Measurements from ENCODE around the gene CCDC61. TPM values are rescaled to one million over a fixed set of nuclear protein-coding genes. Genes with fewer than 3 reads are reported as not detected.

The CCDC61 gene
- total RNA-seq, 8 experiments from 2014 or later: 3.2 to 15.7 (median 5.5) TPM

DNA sequence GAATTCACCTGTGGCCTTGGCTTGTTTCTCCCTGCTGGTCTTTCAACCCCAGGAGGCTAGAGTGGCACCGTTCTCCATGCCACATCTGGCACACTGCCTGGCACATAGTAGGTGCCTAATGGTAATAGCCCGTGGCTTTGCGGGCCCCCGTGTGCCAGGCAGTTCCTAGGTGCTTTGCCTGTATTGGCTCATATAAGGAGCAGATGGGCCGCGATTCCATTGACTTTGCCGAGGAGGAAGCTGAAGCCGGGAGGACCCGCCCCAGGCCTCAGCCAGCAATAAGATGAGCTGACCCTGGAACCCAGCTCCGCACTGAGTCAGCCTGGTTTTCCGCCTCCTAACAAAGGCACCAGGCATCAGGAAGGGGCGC, 26.8 kb downstream of the CCDC61 start:
- H3K27ac ChIP-seq: no peak overlapping the region
- 7 to 100% (median 92%) methylated on average over 1 to 6 of the region's 12 CpGs; no CpG with 5 or more reads in 5 of the 10 experiments for WGBS, 10 experiments

DNA sequence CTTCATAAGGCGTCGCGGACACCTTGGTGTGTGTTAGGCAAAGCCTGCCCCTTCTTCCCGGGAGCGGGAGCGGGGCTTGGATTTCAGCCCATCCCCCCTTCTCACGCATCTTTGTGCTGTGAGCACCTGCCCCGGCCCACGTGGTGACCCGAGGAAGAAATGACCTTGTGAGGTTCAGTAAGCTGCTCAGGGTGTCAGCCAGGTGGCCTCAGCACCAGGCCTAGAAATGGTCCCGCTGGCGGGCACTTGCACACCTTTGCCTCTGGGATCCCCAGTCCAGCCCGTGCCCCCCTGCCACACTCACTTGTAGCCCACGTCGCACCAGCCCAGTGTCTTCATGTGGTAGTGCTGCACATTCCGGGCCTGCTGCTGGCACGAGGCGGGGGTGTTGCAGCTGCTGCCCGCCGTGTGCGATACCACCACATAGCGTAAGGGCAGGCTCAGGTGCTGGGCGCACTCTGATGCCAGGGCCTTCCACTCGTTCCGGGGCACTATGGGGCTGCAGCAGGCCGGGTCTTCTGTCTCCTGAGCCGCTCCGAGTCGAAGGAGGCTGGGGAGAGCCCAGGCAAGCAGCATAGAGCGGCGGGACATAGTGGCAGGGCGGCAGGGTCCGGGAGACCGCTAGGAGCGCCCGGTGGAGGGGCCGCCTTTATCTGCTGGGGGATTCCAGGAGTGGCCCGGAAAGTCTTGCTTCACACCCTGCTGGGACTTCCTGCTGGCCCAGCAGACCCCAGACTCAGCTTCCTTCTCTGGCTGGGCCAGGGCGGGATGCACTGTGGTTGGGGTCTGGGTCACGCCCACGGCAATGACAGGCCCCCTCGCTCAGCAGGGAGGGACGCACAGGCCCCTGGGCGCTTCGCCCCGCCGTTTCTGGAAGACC, 27.4 kb downstream of the CCDC61 start, which contains the start of gene PGLYRP1:
TSS of gene PGLYRP1 (minus strand) at position 623 of the 880 bp plus-strand sequence. CDS start at position 591, 32 bp downstream.
- no peak within 1 kb of the TSS for H3K27ac ChIP-seq
- H3K4me1 ChIP-seq (replicated peaks in 1 of 2): peaks cover 9% of the 10 kb centered on the region in 2 donors
- 18 to 89% (median 75%) methylated on average over 3 to 18 of the region's 47 CpGs; no CpG with 5 or more reads in 4 of the 10 experiments for WGBS, 10 experiments
- peak in 3 of 8 experiments; percentile 10 to 13 (median 12) for ATAC-seq (replicated peaks in 6 of 8)
- in situ Hi-C loops (cut with MboI; ENCODE audit: low pct_unique_long_range_greater_than_20kb in 2 of 9, low sequenced_read_pairs in 9 of 9, unreplicated experiment in 9 of 9): loop anchor here in 3 of 9 experiments (10.0 kb wide), 2 partner anchors 52 to 242 kb away; no protein-coding TSS in a partner anchor
- H3K4me3 ChIP-seq: no peak within 1 kb of the TSS

More for the DNA sequence above, 26.8 kb downstream of the CCDC61 start:
- peak in 4 of 8 experiments; percentile 8 to 36 (median 24) for ATAC-seq (replicated peaks in 6 of 8)
- in situ Hi-C loops (cut with MboI; ENCODE audit: low pct_unique_long_range_greater_than_20kb in 2 of 9, low sequenced_read_pairs in 9 of 9, unreplicated experiment in 9 of 9): loop anchor here in 3 of 9 experiments (10.0 kb wide), 2 partner anchors 53 to 243 kb away; no protein-coding TSS in a partner anchor
- H3K4me3 ChIP-seq: no peak overlapping the region
- peaks cover 9% of the 10 kb centered on the region in 2 donors for H3K4me1 ChIP-seq (replicated peaks in 1 of 2)

DNA sequence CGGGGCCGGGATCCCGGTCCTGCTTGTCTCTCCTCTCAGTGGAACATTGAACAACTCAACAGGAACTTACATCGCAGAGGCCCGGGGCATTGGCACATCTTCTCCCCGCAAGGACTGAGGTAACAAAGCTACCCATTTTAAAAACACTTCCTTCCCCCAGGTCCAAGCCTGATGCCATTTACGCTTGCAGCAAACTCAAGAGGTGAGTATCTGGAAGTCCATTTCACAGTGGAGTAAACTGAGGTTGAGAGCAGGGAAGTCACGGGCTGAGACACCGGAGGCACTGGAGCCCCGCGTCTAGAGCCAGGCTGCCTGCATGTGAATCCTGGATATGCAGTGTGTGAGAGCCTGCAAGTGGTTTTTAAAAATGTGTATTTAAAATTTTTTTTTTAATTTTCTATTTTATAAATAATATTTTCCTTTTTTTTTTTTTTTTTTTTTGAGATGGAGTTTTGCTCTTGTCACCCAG, 28.1 kb downstream of the CCDC61 start:
- Histone ChIP-seq H3K27ac (no peak overlapping the region), H3K4me1 (replicated peaks in 1 of 2) (peaks cover 9% of the 10 kb centered on the region in 2 donors), H3K4me3 (no peak overlapping the region)
- ATAC-seq (replicated peaks in 6 of 8): no peak
- WGBS, 10 experiments: 54 to 100% (median 98%) methylated on average over 1 to 6 of the region's 11 CpGs; no CpG with 5 or more reads in 5 of the 10 experiments
- in situ Hi-C loops (cut with MboI; ENCODE audit: low pct_unique_long_range_greater_than_20kb in 2 of 9, low sequenced_read_pairs in 9 of 9, unreplicated experiment in 9 of 9): loop anchor here in 3 of 9 experiments (10.0 kb wide), 2 partner anchors 51 to 241 kb away; no protein-coding TSS in a partner anchor

DNA sequence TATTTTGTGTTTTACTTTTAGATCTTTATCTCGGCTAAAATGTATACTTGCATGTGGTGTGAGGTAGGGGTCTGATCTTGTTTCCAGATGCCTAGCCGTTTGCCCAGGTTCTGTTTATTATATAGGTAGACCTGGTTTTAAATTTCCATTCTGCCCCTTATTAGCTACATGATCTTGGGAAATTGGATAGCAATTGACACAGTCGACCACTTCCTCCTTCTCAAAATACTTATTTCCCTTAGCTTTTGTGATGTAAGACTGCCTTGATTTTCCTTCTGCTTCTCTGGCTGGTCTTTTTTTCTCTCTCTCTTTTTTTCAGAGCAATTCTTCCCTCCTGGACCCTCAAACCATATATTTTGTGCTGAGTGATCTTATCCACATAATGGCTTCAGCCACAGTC, 30.6 kb downstream of the CCDC61 start:
- H3K4me1 ChIP-seq (replicated peaks in 1 of 2): peaks cover 12 to 16% of the 10 kb centered on the region in 2 donors
- no peak overlapping the region for H3K4me3 ChIP-seq
- WGBS, 10 experiments: 26 to 100% (median 73%) methylated on average over 1 to 3 of the region's 3 CpGs
- ATAC-seq (replicated peaks in 6 of 8): no peak
- no peak overlapping the region for H3K27ac ChIP-seq
- in situ Hi-C loops (cut with MboI; ENCODE audit: low pct_unique_long_range_greater_than_20kb in 2 of 9, low sequenced_read_pairs in 9 of 9, unreplicated experiment in 9 of 9): loop anchor here in 3 of 9 experiments (5.0 to 10.0 kb wide), 3 partner anchors 49 to 241 kb away; no protein-coding TSS in a partner anchor

DNA sequence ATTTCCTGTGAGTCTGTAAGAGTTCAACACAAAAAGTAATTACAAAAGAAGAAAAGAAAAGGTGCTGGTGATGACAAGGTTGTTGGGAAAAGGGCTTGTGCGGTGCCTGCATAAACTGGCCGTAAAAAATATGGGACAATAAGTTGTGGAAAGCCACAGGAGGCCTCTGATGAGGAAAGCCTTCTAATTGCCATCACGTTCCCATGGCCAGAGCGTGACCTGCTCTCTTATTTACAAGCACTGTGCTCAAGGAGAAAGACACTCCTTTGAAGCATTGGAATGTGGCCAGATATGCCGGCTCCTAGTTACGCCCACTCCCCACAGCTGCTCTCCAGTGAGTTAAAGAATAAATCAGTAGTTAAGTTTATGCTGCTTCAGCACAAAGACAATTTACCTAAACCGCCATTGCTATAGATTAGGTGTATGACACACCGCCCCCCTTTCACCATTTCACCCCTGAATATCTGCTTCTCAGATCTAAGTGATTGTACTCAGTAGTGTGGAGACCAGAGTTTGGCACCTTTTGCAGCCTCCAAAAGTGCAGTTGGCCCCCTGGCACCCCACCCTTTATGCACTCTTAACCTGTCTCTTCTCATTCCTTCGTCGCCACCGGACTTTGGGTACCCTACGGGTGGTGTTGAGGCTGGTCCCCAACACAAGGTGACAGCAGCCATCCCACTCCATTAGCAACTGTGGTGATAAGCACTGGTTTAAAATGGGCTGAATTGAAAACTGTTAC, 35.7 kb downstream of the CCDC61 start:
- ATAC-seq (replicated peaks in 6 of 8): peak in 7 of 8 experiments; percentile 5 to 70 (median 40)
- H3K4me3 ChIP-seq: no peak overlapping the region
- in situ Hi-C loops (cut with MboI; ENCODE audit: low pct_unique_long_range_greater_than_20kb in 2 of 9, low sequenced_read_pairs in 9 of 9, unreplicated experiment in 9 of 9): no loop called here
- no peak overlapping the region for H3K27ac ChIP-seq
- WGBS, 10 experiments: 20 to 80% (median 45%) methylated on average over 1 to 12 of the region's 12 CpGs; no CpG with 5 or more reads in 1 of the 10 experiments
- peaks cover 6 to 13% of the 10 kb centered on the region in 2 donors for H3K4me1 ChIP-seq (replicated peaks in 1 of 2)

DNA sequence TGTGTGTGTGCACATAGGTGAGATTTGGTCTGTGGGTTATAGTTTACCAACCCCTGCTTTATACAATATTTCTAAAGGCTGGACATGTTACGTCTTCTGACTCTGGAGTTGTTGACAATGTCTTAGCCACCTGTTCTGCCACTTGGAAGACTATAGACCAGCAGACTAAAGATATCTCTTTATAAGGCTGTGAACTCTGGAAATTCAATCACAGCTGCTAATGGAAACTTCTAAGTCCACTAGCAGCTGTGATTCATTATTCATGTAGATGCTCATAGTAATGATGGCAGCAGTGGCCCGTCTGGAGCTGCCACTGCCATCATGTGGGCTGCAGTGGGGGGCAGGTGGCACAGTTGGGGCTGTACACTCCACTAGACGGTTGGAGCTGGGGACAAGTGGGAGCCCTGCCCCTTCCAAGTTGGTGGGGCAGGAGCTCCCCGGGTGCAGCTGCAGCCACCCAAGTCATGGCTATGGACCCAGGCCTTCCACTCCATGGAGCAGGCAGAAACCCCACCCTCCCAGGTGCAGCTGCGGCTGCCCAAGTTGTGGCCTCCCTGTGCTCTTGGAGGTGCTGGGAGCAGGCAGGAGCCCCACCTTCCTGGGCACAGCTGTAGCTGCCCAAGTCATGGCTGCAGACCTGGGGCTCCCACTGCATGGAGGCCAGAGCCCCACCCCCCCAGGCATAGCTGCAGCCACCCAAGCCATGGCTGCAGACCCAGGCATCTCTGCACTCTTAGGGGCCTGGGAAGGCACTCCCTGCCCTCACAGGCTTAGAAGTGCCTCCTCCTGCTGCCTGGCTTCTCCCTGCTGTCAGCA, 36.7 kb downstream of the CCDC61 start:
- in situ Hi-C loops (cut with MboI; ENCODE audit: low pct_unique_long_range_greater_than_20kb in 2 of 9, low sequenced_read_pairs in 9 of 9, unreplicated experiment in 9 of 9): no loop called here
- WGBS, 10 experiments: 0 to 100% (median 86%) methylated on average over 1 to 3 of the region's 5 CpGs; no CpG with 5 or more reads in 5 of the 10 experiments
- ATAC-seq (replicated peaks in 6 of 8): no peak
- no peak overlapping the region for H3K4me3 ChIP-seq
- H3K4me1 ChIP-seq (replicated peaks in 1 of 2): peaks cover 6 to 13% of the 10 kb centered on the region in 2 donors
- no peak overlapping the region for H3K27ac ChIP-seq

DNA sequence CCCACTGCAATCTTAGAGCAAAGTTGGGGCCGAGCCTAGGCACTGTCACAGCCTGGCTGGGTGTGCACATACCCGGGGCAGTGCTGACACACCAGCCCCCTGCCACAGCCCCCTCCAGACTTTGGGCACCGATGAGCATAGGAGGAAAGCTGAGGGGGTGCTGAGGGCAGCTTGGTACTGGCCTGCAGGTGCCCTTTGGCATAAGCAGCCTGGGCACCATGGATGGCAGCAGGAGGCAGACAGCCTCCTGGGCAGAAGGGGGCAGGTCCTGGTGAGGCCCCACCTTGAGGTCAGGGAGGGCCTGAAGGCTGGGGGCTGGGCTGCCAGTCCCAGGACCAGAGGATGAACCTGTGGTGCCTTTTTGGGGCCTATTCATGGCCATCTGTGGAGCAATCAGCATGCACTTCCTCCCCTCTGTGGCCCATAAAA, 37.3 kb downstream of the CCDC61 start:
- WGBS, 10 experiments: 0 to 100% methylated on average over 1 of the region's 3 CpGs; no CpG with 5 or more reads in 8 of the 10 experiments
- ATAC-seq (replicated peaks in 6 of 8): no peak
- in situ Hi-C loops (cut with MboI; ENCODE audit: low pct_unique_long_range_greater_than_20kb in 2 of 9, low sequenced_read_pairs in 9 of 9, unreplicated experiment in 9 of 9): no loop called here
- Histone ChIP-seq H3K27ac (no peak overlapping the region), H3K4me3 (no peak overlapping the region), H3K4me1 (replicated peaks in 1 of 2) (peaks cover 6 to 13% of the 10 kb centered on the region in 2 donors)

DNA sequence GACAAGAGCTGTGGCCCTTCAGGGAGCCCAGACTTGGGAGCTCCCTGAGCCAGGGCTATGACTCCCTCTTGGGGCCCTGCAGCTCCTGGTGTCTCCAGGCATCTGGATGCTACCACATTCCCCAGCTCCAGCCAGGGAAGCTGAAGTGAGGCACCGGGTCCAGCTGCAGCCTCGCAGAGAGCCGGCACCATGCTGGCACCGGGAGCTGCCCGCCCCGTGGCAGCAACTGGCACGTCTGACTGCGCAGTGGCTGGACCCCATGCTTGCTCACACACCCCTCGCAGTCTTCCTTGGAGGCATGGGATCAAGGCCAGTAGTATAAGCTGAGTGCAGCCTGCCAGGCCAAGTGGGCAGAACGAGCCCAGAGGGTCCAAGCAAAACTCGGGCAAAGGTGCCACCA, 38.1 kb downstream of the CCDC61 start:
- Histone ChIP-seq H3K4me1 (replicated peaks in 1 of 2) (peaks cover 6 to 13% of the 10 kb centered on the region in 2 donors), H3K27ac (no peak overlapping the region), H3K4me3 (no peak overlapping the region)
- ATAC-seq (replicated peaks in 6 of 8): no peak
- 67 to 100% (median 83%) methylated on average over 1 to 6 of the region's 11 CpGs; no CpG with 5 or more reads in 4 of the 10 experiments for WGBS, 10 experiments
- in situ Hi-C loops (cut with MboI; ENCODE audit: low pct_unique_long_range_greater_than_20kb in 2 of 9, low sequenced_read_pairs in 9 of 9, unreplicated experiment in 9 of 9): no loop called here

DNA sequence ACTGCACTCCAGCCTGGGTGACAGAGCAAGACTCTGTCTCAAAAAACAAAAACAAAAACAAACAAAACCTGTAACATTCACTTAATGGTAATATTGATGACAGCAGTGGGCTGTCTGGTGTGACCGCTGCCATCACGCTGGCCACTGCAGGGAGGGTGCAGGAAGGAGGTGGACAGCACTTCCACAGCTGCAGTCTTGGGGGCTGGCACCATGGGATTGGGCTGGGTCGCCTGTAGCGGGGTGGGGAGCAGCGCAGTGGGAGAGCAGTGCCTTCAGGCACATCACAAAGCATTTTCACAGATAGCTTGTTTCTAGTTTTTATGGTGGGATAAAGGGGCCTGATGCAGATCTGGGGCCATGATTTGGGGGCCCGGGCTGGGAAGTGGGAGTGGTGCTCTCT, 40.3 kb downstream of the CCDC61 start:
- WGBS, 10 experiments: 81 to 93% (median 89%) methylated on average over 2 to 5 of the region's 6 CpGs; no CpG with 5 or more reads in 6 of the 10 experiments
- no peak for ATAC-seq (replicated peaks in 6 of 8)
- in situ Hi-C loops (cut with MboI; ENCODE audit: low pct_unique_long_range_greater_than_20kb in 2 of 9, low sequenced_read_pairs in 9 of 9, unreplicated experiment in 9 of 9): no loop called here
- Histone ChIP-seq H3K4me3 (no peak overlapping the region), H3K27ac (no peak overlapping the region), H3K4me1 (replicated peaks in 1 of 2) (peaks cover 6 to 9% of the 10 kb centered on the region in 2 donors)

DNA sequence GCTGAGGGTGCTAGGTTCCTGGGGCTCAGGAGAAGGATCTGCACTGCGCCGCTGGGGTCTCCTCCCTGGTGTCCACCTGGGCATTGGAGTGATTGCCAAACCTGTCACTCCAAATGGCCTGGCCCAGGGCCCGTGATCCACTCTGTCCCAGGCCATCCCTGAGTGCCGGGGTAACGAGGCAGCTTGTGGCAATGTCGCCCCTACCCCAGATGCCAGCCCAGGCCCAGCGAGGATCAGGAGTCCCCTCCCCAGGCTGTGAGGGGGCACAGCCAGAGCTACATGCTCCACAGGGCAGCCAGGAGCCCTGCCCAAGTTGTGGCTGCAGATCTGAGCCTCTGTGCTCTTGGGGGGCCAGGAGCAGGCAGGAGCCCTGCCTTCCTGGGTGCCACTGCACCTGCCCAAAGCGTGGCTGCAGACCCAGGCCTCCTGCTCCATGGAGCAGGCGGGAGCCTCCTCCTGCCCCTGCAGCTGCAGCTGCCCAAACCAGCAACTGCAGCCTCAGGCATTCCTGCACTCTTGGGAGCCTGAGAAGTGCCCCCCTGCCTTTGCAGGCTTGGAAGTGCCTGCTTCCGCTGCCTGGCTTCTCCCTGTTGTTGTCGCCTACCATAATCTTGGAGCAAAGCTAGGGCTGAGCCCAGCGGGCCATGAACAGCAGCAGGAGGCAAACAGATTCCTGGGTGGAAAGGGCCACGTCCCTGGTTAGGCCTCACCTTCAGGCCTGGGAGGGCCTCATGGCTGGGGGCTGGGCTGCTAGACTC, 40.9 kb downstream of the CCDC61 start:
- WGBS, 10 experiments: 0 to 94% (median 77%) methylated on average over 1 to 8 of the region's 13 CpGs; no CpG with 5 or more reads in 4 of the 10 experiments
- Histone ChIP-seq H3K4me3 (no peak overlapping the region), H3K4me1 (replicated peaks in 1 of 2) (peaks cover 2% of the 10 kb centered on the region in 2 donors), H3K27ac (no peak overlapping the region)
- ATAC-seq (replicated peaks in 6 of 8): peak in 5 of 8 experiments; percentile 15 to 39 (median 24)
- in situ Hi-C loops (cut with MboI; ENCODE audit: low pct_unique_long_range_greater_than_20kb in 2 of 9, low sequenced_read_pairs in 9 of 9, unreplicated experiment in 9 of 9): no loop called here

DNA sequence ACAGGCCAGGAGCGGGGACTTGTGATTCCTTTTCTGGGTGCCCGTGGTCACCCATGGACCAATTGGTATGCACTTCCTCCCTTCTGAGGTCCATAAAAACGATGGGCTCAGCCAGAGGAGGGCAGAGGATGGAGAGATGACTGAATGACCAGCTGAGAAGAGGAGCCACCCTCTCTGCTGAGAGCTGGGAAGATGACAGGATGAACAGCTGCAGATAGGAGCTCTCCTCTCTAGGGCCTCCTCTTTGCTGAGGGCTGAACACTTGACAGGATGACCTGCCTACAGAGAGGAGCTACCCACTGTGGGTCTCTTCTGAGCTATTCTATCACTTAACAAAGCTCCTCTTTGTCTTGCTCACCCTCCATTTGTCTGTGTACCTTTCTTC, 41.5 kb downstream of the CCDC61 start:
- ATAC-seq (replicated peaks in 6 of 8): peak in 7 of 8 experiments; percentile 32 to 74 (median 65)

More for the DNA sequence above, 41.5 kb downstream of the CCDC61 start:
- Histone ChIP-seq H3K4me3 (no peak overlapping the region), H3K27ac (no peak overlapping the region), H3K4me1 (replicated peaks in 1 of 2) (no peaks in the 10 kb centered on the region)
- in situ Hi-C loops (cut with MboI; ENCODE audit: low pct_unique_long_range_greater_than_20kb in 2 of 9, low sequenced_read_pairs in 9 of 9, unreplicated experiment in 9 of 9): no loop called here
- WGBS, 10 experiments: 28 to 82% (median 61%) methylated on average over 2 to 3 of the region's 3 CpGs; no CpG with 5 or more reads in 5 of the 10 experiments
